Activated CD4-positive, CD25-positive, alpha-beta regulatory T cell treated with anti-CD3 and anti-CD28 coated beads, Interleukin-2, amount 50 U/mL, for 72 hours (primary cell): Measurements from ENCODE around the gene PCGF6.

Experiments
- DNase-seq: peaks from one replicate; pipeline ENCODE4 v3.0.0; 2021

The PCGF6 gene

GRCh38 chr10:103254538-103255325, 96.2 kb downstream of the PCGF6 start:
- no peak for DNase-seq

- no peak for DNase-seq
Observed at GRCh38 chr10:103254113-103254512, 96.8 kb downstream of the PCGF6 start.
